ENCODE measurements around the gene SDC3.

The SDC3 gene

GRCh38 chr1:30916296-30916695 lies 7.7 kb upstream of the SDC3 start:
- no peak for TF ChIP-seq CTCF (IDR thresholded peaks at IDR 0.05; ENCODE audit: control insufficient read depth, insufficient read depth, low read depth, low read length, missing control alignments)
- DNase-seq (ENCODE audit: low read depth), result no peak
- no peak overlapping the region for H3K4me3 ChIP-seq (ENCODE audit: control insufficient read depth, low read depth, low read length)

- no peak for TF ChIP-seq CTCF (IDR thresholded peaks at IDR 0.05; ENCODE audit: control insufficient read depth, insufficient read depth, low read depth, low read length, missing control alignments)
- DNase-seq (ENCODE audit: low read depth), result no peak
- H3K4me3 ChIP-seq (ENCODE audit: control insufficient read depth, low read depth, low read length), result no peak overlapping the region
Observed at GRCh38 chr1:30915491-30916230, 7.1 kb upstream of the SDC3 start.

GRCh38 chr1:30914931-30915330 lies 6.4 kb upstream of the SDC3 start:
- no peak for DNase-seq (ENCODE audit: low read depth)
- no peak for TF ChIP-seq CTCF (IDR thresholded peaks at IDR 0.05; ENCODE audit: control insufficient read depth, insufficient read depth, low read depth, low read length, missing control alignments)
- no peak overlapping the region for H3K4me3 ChIP-seq (ENCODE audit: control insufficient read depth, low read depth, low read length)

GRCh38 chr1:30914587-30914922 lies 6.0 kb upstream of the SDC3 start:
- no peak for TF ChIP-seq CTCF (IDR thresholded peaks at IDR 0.05; ENCODE audit: control insufficient read depth, insufficient read depth, low read depth, low read length, missing control alignments)
- no peak for DNase-seq (ENCODE audit: low read depth)
- H3K4me3 ChIP-seq (ENCODE audit: control insufficient read depth, low read depth, low read length), result no peak overlapping the region

- no peak for DNase-seq (ENCODE audit: low read depth)
- H3K4me3 ChIP-seq (ENCODE audit: control insufficient read depth, low read depth, low read length), result no peak overlapping the region
- no peak for TF ChIP-seq CTCF (IDR thresholded peaks at IDR 0.05; ENCODE audit: control insufficient read depth, insufficient read depth, low read depth, low read length, missing control alignments)
Observed at GRCh38 chr1:30912913-30913652, 4.5 kb upstream of the SDC3 start.

- TF ChIP-seq CTCF (IDR thresholded peaks at IDR 0.05; ENCODE audit: control insufficient read depth, insufficient read depth, low read depth, low read length, missing control alignments), result no peak
- no peak for DNase-seq (ENCODE audit: low read depth)
- no peak overlapping the region for H3K4me3 ChIP-seq (ENCODE audit: control insufficient read depth, low read depth, low read length)
Observed at GRCh38 chr1:30912224-30912623, 3.7 kb upstream of the SDC3 start.

Data from AG09309 (cell line).